D341Med (cell line): Measurements from ENCODE around the gene SERTAD2.

Source experiments
- DNase-seq: peaks from one replicate; pipeline ENCODE4 v3.0.0; 2012; ENCODE audit warnings: low spot score

SERTAD2 gene

DNA sequence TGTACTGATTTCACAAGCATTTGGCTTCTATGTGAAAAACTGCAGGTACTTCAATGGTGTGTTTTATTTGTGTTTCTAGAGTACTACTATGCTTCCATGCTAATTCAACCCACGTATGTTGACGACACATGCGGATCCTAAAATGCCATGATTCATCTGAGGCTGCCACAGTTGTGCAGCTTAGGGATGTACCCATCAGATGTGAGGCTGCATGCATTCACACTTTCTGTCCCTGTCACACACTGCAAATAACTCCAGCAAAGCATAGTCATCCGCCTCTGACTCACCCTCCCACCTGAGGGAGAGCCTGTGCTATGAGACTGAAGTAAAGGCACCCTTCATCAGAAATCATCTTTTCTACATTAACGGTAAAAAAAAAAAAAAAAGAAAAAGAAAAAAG lies 22.1 kb upstream of the SERTAD2 start:
- no peak for DNase-seq

DNA sequence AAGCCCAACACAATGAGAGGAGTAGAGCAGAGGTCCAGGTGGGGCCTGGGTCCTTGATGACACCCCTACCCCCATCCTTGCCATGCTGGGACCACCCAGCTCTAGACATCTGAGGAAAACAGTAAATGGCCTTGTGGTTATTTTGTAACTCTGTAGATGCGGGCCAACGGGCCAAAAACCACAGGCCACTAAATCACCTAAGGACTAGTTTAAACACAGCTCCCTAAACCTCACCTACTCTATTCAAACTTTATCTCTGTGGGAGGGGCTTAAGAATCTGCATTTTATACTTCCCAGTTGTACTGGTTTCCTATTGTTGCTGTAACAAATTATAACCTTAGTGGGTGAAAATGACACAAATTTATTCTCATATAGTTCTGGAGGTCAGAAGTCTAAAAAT lies 19.0 kb upstream of the SERTAD2 start:
- DNase-seq, result no peak

DNA sequence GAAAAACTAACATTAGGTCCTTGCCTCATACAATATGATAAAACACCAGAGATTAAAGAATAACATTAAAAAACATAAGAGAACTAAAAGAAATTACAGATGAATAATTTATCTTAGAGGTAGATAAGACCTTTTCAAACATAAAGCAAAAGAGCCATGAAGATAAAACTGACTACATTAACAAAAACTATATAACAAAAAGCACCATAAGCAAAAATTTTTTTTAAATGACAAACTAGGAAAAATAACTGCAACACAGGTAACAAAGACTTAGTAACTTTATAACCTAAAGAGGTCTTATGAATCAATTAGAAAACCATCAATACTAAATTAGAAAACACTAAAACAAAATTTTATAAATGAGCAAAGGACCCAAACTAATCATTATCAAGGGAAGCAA lies 16.3 kb upstream of the SERTAD2 start:
- DNase-seq, result no peak

DNA sequence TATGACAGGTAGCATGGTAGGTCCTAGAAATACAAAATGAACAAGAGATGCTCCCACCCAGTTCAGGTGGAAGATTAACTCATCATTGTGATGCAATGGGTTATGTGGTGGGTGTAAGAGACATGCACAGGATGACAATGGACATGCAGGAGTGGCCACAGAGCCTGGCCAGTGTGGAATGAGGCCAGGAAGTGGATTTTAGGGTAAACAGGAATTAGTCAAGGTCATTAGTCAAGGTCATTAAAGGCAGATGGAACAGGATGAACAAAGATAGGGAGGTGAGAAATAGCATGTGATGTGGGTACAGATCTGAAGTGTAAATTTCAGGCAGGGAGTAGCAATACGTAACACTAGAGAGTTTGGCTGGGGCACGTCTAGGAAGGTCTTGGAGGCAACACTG lies 15.6 kb upstream of the SERTAD2 start:
- no peak for DNase-seq

DNA sequence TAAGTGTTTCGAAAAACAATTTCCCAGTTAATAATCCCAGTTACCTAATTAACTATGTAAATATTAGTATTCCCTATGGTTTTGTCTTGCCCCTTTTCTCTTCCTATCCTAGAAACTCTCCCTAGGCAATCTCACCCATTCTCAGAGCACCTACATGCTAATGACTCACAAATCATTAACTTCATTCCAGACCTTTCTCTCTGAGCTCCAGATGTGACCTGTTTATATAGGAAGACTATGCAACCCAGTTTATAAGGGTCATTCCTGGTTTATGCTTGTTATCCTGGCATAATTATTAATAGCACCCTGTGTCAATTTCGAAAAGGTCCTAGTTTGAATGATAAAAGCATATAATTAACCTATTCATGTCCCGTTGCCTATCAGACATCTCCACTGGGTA lies 14.8 kb upstream of the SERTAD2 start:
- DNase-seq, result no peak

DNA sequence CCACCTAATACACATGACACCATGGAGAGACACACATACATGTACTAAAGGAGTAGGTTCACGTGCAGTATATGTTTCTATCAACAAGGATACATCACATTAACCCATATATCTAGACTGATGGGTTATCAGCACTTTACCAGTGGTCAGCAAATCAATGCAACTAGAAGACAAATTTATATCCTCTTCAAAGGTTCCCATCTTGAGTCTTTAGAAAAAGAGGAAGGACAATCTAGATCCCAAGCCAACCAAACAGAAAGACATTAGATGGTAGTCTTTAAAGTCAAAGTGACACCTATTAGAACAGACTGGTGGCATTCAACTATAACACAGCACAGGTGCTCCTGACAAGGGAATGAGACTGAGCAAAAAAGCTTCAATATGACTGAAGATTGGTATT lies 13.8 kb upstream of the SERTAD2 start:
- no peak for DNase-seq

DNA sequence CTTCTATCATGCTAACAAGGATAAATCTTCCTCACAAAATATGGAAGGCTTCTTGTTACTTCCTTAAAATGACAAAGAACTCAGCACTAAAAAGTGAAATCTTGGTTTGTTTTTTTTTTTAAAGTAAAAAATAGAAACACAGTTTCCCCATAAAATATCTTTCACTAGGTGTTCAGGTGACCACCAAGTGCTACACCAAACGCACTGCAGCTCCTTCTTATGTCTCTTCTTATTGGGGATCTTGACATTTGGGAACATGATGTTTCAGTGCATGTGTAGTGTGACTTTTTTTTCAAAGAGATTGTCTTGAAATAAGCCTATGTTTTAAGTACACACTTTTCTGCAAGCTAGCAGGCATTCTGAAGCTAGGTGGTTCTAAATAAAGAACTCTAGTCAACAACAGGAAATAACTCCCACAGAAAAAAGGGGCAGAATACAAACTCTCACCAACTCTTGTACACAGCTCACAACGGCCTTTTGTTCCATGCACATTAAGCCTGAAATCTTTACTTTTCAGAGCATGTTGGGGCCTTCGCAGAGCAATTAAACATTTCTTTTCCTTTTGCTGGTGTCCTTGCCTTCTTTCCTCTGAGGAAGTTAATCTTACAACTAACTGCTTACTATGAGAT lies 13.2 kb upstream of the SERTAD2 start:
- no peak for DNase-seq

DNA sequence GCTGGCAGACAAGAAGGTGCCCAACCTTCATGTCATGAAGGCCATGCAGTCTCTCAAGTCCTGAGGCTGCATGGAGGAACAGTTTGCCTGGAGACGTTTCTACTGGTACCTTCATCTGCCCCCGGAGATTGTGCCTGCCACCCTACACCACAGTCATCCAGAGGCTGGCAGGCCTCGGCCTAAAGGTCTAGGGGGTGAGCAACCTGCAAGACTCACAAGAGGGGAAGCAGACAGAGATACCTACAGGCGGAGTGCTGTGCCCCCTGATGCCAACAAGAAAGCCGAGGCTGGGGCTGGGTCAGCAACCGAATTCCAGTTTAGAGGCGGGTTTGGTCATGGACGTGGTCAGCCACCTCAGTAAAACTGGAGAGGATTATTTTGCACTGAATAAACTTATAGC lies 12.0 kb upstream of the SERTAD2 start:
- DNase-seq, result no peak

DNA sequence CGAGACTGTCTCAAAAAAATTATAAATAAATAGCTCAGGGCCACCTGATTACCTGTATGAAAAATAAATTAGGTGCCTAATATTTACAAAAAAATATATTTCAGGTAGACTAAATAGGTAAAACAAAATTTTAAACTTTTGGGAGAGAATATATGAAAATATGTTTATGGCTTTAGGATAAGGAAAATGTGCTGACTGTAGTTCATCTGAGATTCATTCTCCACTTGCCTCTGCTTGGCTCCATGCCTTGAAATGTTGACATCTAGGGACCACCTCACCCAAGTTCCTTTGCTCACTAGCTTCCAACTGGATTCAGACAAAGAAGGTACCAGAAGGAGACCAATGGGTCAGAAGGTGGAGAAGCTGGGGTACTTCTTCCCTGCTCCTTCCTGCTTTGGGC lies 9.7 kb upstream of the SERTAD2 start:
- no peak for DNase-seq

DNA sequence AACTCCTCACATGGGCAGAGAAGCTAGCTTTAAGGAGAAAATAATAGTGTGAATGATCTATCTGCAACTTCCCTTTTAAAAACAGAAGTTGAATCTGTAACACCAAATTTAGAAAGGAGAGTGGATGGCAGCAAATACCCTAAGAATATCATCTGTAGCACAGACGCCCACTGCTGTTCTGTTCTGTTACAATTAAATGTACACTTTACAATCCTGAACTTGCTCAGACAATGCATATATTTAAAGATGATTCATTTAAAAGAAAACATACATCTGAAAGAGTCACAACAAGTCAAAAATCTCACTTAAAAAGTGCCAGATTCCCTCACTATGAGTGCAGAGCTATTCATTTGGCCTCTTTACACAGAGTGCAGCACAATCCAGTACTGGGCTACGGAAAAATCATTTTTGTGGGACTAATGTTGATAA lies 8.0 kb upstream of the SERTAD2 start:
- DNase-seq, result no peak

DNA sequence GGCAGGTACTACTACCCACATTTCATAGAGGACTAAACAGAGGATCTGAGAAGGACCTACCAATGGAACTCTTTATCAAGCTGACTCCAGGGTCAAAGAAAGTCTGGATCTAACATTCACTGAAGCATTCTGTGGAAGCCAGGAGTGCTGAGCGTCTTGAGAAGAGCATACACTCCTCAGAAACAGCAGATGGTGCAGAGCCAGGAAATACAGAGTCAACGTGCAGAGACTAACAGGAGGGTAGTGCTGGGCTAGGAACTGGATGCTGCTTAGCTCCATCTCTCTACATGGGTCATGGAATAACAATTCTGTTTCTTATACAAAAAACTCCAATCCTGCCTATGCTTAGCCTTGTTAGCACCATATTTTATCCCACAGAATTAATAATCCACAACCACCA lies 5.5 kb upstream of the SERTAD2 start:
- no peak for DNase-seq

DNA sequence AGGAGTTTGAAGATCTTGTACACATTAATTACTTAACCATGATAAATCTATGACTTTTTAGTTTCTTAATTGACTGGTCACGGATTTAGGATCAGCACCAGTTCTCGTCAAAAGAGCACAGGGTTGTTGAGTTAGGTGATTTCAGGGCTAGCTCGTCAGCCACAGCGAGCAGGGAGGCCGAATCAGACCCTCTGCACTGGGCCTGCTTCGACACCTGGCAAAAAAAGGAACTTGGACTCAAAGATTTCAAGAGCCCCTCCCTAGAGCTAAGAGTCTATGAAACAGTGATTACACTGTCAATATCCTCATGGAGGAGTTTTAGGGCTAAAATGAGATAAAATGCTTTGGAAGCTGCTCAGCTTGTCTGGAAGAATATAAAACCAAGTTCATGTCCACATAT lies 4.6 kb upstream of the SERTAD2 start:
- DNase-seq, result no peak

DNA sequence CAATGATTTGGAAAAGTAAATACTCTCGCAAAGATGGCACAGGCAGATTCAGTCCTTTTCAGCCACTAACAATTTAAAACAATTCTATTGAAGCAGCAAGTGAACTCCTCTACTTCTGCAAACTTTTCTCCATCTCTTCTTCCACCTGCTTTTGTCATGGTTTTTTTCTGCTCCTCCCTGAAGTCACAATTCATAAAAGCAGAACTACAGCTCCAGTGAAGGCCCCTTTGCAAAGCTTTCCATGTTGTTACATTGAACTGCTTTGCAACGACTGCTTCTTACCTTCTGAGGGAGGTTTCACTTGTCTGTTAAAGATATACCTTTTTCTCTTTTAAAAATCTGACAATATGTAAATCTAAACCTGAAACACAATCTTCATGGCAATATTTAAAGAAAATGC lies 3.7 kb upstream of the SERTAD2 start:
- DNase-seq, result no peak

DNA sequence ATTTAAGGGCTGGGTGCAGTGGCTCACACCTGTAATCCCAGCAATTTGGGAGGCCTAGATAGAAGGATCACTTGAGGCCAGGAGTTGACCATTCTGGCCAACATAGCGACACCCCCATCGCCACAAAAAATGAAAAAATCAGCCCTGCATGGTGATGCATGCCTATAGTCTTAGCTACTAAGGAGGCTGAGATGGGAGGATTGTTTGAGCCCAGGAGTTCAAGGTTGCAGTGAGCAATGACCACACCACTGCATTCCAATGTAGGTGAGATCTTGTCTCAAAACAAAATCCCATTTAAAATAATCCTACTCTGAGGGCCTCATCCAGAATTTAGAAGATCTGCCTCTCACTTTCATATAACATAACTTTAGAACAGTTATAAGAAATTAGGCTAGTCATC lies 2.7 kb upstream of the SERTAD2 start:
- DNase-seq, result no peak

DNA sequence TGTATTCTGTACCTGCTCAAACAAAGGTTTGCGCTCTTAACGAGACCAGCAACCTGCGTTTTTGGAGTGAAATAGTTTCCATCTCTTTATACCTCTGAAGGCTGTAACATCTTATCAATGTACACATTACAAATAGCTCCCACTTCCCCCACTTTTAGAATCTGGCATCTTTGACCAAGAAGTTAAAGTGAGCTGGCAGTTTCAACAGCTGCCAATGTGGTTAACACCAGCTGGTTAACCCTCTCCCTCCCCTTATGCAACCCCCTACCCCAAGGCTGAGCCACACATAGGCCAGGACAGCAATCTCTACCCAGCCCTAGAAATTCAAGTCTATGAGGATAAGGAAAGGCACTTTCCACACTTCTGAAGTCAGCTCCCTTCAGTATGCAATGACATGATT lies 2.2 kb upstream of the SERTAD2 start:
- no peak for DNase-seq

DNA sequence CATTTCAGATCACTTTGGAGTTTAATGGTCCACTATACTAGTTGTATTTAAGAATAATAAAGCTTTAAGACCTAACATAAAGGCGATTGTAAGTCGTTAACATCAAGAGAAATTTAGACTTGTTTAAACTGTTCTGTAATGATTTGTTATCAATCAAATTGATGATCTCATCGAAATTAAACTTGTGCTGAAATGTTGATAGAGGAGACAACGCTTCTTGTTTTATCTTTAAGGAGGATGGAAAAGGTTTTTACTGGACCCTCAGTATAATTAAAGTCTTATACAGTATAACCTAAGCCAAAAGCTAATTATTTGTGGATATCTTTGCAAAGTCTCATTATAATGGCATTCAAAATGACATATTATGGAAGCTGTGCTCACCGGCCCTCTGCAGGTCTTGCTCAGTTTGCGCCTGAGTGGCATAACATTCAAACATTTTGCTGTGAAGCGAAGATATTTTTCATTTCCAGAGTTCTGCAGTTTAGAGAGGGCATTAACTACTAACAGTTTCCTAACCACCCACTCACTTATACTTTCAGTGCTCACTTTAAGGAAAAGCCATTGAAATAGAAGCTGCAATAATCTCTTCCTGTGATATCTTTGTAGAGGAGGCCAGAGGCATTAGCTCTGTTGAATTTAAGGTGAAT lies 1.4 kb upstream of the SERTAD2 start:
- DNase-seq, result peak; percentile 48

DNA sequence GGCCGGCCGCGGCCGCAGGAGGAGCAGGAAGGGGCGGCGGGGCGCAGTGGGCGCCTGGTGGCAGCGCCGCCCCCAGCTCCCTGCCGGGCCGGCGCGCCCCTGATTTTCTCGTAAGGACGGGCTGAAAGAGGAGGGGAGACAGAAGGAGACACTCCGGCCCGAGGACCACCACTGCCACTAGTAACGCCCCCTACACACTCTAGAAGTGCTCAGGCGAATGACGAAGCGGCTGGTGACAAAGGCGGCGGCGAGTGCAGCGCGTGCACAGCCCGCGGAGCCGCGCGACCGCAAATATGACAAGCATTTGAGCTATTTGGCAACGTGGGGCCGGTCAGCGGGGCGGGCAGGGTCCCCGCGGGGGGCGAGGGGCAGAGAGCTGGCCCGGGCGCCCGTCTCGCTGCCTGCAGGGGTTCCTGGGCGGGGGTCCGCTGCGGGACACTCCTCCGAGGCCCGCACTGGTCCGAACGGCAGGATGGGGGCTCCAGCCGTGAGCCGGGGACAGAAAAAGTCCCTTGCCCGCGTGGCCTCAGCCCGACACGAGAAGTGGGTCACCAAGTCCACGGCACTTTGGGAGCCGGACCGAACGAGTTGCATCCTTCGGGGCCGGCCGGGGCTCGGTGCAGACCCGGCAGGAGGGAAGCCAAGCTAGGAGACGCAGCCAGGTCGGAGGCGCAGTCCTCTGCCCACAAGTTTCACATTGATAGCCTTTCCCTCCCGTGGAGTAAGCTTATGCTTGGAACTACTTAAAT lies 524 bp upstream of the SERTAD2 start:
- no peak for DNase-seq

DNA sequence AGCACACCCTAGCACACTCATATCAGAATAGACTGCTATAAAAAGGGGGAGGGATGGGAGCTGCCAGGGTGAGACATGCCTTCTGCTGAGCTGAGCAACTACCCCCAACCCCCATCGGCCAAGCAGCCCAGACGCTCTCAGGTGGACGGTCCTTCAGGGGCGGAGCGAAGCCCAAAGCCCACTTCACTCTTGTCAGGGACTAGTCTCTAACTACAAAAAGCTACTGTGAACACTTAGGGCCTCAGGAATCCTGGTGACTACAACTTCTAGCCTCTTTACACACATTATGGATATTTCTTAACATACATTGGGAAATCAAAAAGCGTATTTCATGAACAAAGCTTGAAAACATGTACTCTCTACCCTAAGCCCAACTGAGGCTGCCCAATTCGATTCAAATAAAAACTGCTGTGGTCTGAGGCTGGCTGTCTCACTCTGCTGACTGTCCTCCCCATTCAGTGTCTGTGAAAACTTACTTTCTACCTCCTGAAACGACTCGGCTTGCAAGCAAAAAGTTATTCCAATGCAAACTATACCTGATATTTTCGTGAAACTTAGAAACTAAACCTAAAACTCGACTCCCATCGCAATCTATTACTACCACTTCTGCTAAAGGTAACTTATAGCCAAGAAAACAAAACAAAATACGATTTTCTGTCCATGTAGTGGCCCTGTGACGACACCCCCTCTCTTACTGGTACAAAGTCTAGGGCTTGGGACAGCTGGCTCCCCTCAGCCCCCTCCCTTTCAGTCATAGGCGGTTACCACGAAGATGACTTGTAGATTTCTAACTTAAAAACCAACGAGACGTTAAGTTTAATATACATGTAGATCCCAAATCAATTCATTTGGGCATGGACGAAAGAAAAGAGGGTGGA lies 1.2 kb downstream of the SERTAD2 start:
- no peak for DNase-seq

DNA sequence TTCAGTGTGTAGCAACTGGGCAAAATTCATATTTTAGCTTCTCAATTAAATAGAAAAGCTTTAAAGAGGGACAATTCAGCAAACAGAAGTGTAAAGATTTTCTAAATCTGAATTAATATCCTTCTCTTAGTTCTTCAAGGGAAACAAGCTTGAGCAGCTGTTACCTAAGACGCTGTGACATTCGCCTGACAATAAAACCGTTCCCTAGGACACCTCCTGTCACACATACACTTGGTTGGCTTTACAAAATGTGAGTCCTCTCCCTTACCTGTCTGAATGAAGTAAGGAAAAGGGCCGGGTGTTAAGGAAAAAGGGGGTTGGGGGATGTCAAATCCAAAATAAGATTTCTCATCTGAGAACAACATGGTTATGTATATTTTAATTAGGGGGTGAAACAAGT lies 2.1 kb downstream of the SERTAD2 start:
- no peak for DNase-seq

DNA sequence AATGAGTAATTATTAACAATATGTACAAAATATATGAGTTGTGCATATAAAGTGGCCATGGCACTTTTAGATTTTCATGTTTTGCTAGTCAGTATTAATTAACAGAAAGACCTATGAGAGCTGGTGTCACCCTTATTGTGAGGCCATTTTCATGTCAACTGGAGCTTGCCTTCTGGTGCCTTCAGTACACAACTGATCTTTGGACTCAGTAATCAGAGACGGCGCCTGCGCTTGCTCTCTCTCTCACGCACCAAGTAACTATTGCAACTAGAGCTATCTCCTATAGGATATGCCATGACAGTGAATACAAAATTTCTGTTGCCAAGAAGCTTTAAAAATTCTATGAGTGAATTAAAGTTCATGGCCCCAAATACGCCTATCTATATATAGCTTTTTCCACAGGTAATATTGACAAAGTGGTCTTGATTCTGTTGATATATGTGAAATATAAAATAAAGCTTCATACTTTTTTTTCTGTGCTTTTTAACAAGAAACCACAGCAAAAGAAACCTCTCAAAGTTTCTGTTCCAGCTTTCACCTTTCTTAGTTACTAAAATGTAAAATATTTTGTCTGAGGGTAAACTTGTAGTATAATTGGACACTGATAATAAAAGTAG lies 2.9 kb downstream of the SERTAD2 start:
- DNase-seq, result no peak

DNA sequence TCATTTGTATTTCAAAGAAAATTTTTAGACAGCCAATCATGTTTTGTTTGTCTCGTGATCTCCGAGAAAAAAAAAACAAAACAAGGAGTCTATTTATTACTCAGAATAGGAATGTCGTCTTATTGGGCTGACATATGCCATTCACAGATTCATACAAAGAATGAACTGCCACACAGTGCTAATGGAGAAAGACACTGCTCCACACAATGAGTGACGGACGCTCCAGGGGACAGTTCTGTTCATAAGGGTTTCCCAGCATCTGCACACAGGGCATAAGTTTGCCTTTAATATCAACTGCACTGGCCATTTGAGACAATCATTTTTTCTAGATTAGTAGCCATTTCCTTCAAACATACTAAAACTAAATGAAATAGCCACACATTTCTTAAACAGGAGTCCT lies 3.4 kb downstream of the SERTAD2 start:
- DNase-seq, result no peak

DNA sequence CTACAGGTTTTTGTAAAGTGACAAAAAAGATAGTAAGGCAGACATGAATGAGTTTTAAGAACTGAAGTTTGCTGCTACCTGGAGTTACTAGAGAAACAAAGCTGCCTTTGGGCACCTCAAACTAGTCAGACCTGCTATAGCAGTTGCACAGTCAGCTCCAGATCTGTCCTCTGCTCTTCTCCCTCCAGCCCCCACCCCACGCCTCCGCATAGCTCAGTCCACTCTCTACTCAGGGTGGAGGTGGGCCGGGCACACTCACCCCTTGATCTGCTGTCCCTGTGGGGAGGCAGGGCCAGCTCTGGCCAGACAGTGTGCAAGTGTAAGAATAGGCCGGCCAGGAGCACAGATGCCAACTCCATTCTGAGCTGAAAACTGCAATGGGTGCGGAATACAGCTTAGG lies 4.1 kb downstream of the SERTAD2 start:
- DNase-seq, result no peak
